AG08395 (cell line): Measurements from ENCODE around the gene PHACTR3.

Experiments used
- DNase-seq: peaks from one replicate; pipeline ENCODE4 v3.0.0; 2012; ENCODE audit warnings: mixed read lengths, low spot score

The PHACTR3 gene

DNA sequence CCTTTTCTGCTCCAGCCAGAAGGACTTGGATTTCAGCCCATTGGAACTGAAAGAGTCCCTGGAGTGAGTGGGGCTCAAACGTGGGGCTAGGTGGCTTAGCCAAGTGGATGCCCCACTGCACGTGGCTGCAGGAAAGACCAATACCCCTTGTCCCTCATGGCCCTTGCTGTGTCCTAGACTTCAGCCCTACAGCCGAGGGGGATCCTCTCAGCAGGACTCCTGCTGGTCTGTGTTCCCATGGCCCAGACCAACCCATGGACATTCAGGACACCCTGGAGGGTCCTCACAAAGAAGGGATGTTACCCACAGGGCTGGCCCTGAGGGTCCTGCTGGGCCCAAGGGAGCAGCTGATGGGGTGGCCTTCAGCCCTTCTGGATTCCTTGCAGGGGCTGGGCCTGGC is 30.0 kb upstream of the PHACTR3 start:
- DNase-seq = no peak

DNA sequence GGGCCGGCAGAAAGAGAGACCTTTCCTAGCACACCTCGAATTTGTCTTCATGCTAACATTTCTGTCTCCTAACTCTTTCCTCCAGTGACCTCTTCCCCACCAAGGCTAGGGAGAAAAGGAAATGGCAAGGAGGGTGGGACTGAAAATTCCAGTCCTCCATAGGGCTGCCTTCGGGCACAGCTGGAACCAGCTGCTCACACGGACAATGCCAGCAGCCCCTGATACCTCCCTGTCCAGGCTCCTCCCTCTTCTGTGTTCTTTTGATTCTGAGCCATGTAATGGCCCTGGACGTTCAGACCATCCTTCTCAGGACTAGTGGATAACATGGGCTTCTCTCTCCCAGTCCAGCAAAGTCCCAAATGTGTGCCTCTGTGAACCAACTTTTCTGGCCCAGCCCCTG is 29.1 kb upstream of the PHACTR3 start:
- DNase-seq = no peak

DNA sequence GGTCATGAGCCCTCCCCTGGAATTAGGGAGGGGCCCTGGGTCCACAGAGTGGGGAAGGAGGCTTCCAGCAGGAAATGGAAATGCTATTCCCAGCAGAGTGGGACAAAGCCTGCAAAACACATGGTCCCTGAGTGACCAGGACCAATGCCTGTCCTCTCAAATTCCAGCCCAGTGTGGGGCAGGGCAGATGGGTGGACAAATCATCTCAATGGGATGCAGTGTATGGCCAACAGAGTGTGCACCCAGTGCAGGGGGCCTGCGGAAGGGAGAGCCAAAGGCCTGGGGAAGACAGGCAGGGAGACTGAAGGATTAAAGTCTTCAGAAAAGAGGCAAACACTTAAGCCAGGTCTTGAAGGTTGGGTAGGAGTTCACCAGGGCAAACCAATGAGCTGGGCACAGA is 28.7 kb upstream of the PHACTR3 start:
- DNase-seq = no peak

DNA sequence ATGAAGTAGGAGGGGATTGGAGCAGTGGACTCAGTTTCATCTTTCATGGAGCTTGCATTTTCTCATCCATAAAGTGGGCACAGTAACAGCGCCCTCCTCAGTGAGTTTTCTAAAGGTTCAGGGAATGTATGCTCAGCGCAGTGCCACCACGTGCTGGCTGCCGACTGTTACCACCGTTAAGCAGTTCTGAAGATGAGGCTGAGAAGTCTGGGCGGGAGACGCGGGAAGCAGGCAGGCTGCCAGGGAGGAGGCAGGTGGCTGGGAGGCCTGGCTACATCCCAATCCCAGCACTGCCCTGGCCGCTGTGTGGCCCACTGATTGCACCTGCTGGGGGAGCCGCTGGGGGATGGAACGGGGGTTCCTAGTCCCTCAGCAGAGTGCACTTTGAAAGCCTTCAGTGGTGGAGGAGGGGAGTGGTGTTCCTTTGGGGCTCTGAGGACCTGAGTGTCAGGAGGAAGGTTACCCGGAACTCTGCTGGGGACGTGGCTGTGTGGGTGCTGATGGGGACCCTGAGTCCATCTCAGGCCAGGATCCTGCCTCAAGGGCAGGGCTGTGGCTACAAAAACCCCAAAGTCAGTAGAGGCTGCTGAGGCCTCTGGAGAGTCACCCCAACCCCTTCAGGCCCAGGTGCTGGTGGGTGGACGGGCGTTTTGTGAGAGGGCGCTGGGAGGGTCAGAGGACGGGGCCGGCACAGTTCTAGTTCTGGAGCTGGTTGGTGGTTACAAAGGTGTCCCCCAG is 28.0 kb upstream of the PHACTR3 start:
- no peak for DNase-seq

DNA sequence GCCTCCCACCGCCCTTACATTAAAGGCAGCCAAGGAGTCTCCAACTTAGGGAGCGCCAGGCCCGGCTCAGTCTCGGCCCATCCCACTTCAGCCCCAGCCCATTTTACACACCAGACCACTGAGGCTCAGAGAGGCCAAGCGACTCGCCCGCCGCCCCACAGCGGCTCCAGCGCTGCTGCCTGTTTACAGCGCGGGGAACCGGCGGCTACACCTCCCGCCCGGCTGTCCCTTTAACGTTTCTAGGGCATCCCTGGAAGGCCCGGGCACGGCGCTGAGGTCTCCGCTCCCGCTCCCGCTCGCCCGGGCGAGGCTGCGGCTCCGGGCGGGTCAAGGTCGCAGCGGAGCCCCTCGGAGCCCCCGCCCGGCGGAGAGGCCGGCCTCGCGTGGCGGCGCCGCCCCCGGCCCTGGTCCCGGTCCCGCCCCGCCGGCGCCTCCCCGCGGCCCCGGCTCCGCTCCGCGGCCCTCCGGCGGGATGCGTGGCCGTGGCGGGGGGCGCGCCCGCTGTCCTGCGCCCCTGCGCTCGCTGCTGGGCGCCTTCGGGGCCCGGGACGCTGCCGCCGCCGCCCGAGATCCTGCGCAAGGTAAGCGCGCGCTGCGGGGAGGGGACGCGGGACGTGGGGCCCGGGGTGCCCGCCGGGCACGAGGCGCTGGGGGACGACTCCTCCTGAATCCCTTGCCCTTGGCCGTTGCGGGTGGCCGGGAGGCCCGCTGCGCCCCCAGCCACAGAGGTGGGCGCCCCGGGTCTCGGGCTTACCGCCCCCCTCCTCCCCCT is 27.1 kb upstream of the PHACTR3 start:
- no peak for DNase-seq

DNA sequence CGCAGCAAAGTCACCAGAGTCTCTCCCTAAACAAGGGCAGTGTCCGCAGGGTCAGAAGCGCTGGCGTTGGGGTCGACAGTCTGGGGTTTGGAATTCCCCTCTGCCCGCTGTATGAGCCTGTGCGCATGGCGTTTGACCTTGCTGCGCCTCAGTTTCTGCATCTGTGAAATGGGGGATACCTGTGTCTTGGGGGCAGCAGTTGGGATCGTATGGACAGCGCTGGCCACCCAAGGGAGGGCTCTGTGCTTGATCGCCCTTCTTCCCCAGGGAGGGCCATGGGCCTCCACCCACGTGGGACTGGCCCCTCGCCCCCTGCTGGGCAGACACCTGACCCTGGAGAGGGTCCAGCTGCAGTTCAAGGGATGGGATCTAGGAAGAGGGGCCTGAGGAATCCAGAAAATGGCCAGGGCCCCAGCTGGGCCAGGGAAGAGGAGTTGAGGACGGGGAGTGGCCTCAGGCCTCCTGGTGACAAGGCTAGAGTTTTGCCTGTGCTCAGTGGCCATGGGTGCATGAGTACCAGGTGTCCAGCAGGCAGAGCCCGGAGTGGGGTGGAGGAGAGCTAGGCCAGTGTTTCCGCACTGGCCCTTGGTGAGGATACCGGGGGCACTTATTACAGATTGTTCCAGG is 26.4 kb upstream of the PHACTR3 start:
- DNase-seq = no peak

DNA sequence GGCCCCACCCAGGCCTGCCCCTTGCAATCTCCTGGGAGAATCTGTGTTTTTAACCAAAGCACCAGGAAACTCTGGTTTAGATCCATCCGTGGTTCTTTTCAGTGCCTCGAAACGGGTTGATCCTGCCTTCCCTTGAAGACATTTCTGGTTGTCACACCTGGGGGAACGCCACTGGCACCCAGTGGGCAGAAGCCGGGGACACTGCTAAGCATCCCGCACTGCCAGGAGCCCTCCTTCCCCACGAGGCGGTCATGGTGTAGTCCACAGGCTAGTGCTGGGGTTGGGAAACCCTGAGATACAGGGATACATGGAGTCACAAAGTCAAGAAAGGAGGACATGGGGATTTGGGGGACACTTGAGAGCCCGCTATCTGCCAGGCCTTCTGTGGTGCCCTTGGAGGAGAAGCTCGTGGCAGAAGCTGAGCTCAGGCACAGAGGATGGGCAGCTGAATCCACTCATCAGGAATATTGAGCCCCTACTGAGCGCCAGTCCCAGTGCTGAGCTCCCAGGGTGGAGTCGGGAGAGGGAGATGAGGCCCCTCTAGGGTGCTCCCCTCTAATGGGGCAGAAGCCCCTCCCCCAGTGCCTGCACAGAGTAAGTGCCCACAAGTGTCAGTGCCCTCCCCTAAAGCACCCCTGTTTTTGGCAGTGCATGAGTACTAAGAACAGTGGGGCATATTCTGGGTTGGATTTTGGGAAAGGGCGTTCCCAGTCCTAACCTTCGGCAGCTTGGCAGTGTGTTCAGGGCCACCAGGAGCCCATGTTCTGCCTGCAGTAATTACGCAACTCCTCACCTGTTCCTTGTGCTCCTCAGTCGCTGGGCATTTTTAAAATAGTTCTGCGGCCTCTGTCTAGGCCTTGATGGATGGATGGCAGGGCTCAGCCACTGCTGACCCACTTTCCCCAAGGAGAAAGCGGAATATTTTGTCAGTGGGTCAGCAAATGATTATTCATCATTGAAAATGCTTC is 25.6 kb upstream of the PHACTR3 start:
- no peak for DNase-seq

DNA sequence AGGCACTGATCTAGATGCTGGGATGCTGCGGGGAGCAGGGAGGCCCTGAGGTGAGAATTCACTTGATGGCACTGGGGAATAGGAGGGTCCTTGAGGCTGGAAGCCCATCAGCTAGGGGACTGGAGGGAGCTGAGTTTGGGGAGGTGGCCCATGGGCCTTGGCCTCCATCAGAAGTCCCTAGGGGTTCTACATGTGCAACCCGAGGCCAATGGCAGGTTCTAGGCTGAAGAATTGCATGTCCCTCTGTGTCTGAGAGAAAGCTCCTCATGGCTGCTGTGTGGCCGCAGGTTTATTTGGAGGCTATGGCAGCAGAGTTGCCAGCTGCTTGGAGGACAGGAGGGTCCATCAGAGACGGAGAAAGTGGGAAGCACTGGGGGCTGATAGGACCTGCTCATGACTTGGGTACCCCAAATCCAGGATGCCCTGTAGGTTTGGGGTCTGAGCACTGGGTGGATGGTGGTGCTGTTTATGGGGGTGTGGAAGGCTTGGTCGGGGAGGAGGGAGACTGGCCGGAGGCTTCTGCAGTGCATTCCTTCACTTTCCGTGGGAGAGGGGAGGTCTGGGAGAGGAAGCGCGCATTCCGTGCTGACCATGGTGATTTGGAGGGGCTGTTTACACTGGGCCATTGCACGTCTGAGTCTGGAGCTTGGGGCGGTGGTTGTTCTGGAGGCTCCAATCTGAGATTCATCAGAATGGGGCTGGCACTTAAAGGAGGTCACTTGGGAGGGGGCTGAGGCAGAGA is 24.8 kb upstream of the PHACTR3 start:
- DNase-seq = no peak

DNA sequence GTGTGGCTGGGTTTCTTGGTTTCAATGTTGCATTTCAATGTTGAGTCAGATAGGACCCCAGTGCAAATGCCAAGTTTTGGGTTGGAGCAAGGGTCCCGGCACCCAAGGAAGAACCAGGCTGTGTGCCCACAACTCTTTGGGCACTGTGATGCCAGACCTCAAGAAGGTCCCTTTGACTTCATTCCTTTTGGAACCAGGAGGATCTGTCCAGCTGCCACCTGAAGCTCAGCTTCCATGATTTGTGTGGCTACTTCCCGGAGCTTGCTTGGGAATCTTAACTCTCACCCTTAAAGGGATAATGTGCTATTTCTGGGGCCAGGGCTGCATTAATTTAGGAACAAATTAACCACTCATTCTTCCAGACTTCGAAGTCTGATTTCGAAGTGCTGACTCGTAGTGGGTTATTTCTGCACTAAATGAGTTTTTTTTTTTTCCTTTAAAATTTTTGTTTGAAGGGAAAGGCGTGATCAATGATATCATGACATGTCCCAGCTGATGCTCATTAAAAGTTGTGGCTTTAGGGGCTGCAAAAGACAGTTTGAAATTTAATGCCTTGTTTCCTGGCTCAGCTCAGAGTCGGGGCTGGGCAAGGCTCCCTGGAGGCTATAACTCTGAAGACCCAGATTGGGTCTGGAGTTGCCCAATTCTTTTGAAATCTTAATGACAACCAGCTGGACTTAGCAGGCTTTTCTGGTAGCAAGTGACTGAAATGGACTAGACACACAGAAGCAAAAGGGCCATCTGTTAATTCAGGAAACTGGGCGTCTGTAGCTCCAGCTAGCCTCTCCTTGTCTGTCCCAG is 24.0 kb upstream of the PHACTR3 start:
- peak; percentile 92 for DNase-seq

DNA sequence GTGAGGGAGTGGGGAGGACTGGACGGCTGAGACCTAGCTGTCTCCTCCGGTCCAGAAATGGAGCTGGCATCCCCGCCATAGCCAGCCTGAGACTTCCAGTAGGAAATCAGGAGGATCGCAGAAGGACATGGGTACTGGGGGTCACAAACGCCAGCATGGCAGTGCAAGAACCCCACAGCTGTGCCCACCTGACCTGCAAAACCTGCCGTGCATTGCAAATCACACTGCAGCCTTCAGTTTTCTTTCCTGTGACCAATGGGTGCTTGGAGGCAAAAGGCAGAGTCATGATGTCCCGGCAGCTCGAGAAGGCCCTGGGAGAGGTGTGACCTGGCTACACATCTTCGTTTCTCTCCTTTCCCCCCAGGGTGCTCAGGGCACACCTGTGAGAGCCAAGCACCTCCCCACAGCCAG is 23.3 kb upstream of the PHACTR3 start:
- DNase-seq = no peak

DNA sequence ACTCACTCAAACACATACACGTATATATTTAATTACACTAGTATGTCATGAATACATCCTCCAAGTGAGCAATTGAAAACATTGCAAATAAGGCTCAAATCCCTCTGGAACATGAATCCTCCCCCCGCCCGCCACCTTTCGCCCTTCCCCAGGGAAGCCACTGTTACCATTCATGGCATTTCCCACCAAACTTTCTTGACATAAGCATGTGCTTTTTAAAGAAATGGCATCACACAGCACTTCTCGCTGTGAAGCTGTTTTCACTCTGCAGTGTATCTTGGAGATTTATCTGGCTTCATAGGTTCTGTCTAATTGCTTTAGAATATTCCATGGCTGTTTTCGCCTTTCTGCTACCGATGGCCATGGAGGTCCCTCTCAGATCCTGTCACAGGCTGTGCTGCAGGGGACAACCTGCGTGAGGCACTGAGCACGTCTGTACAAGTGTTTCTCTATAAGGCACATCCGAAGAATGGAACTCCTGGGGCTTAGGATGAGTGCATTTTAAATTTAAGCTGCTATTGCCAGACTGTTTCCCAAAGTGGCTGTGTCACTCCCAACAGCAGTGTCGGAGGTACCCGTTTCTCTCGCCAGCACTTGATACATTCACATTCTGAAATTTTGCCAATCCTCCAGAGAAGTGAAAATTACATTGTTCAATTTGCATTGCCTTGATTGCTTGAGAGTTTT is 22.2 kb upstream of the PHACTR3 start:
- DNase-seq = no peak

DNA sequence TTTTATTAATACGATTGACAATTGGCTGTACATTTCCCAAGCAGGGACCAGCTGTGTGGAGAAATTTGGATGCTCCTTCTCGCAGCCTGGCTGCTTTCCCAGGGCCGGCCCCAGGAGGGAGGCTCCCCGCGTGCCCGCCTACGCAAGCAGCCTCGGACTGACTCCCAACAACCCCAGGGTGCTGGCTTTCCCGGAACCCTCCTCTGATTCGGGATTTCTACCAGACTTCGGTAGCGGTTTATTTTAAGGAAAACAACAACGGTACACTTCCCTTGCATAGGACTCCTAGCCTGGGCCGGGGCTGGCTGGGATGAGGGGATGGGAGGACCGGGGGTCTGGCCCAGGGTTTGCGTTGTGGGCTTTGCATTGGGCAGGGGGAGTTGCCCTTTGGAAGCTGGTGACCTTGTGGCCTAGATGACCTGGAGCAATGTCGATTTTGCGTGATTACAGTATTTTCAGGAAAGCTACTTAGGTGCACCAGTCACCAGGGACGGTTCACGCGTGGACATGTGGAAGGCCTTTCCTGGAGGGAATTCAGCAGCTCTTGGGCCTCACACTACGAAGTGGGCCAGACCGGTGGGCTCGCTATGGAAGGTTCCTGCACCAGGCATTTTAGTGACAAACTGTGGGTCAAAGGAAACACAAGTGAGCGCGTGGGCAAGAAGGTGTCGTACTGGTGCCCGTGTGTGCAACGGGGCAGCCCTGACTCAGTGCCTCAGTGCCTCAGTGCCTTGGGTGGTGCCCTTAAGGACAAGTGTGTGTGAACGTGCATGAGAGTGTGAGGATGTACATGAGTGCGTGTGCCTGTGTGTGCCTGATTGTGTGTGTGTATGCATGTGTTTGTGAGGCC is 20.7 kb upstream of the PHACTR3 start:
- peak; percentile 82 for DNase-seq

DNA sequence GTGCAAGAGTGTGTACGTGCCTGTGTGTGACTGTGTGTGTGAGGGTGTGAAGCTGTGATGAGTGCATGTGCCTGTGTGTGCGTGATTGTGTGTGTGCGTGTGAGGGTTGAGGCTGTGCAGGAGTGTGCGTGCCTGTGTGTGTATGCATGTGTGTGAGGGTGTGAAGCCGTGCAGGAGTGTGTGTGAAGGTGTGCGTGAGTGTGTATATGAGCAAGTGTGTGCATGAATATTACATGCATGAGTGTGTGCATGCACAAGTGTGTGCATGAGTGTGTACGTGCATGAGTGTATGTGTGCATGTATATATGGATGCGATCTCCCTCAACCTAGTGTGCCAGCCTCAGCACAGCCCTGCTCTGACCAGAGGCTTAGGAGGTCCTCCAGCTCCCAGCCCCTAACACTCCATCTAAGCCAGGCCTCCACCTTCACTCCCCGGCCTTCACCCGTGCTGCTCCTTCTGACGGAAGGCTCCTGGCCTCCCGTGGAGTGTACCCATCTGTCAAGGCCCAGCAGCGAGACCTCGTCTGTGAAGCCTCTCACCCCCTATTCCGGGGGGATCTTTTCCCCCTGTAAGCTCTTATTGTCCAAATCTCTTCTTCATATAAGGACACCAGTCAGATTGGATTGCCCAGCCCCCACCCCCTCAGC is 19.9 kb upstream of the PHACTR3 start:
- no peak for DNase-seq

DNA sequence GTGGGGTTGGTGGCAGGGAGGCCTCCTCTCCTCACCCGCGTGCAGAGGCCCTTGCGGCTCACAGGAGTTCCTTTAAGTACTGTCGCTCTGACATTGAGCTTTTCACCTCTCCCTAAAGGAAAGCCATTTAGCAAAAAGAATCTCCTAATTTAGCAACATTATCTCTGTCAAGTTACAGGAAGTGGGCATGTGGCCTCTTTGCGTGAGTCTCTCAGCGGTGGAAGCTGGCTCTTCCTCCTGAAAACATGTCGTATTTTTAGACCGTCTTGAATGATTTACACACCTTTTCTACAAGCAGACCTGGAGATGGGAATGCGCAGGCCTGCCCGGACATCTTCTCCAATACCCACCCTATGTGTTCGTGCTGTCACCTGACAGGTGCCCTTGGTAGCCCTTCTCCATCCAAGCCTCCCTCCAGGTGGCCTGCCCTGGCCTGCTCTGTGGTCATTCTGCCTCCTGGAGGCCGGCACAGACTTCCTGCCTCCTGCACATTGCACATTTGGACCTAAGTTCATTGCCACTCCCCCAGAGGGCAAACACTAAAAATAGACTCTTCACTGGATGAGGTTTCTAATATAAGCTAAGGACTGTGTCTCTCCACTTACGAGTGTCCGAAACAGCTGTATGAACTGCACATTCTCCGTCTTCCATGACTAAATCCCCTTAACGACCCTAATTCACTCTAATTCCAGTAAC is 18.5 kb upstream of the PHACTR3 start:
- DNase-seq = no peak

DNA sequence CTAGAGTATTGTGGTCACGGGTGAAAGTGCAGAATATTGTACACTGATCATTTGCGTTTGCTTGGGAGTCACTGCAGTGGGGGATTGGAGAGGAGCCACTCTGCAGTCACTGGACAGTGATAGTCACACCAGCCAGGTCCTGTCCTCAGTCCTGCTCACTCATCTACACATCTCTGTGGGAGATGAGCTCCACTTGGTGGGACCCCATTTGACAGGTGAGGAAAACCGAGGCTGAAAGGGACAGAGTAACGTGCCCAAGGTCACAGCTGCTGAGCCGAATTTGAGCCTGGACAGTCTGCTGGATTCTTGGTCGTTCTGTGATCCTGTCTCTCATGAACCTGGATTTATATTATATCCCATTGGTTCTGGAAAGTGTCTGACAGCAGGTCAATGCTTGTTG is 17.7 kb upstream of the PHACTR3 start:
- DNase-seq = no peak

DNA sequence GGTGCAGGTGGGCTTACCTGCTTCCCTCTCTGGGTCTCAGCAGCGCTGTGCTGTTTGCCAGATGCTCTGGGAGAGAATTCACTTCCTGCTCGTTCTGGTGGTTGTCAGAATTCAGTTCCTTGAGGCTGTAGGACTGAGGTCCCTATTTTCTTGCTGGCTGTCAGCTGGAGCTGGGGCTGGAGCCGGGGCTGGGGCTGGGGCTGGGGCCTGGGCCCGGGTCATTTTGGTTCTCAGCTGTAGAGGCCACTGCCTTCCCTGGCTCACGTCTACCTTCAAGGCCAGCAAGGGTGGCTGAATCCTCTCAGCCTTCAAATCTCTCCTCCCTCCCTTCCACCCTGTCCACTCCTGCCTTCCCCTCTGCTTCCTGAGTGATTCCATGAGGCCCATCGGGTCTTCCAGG is 16.8 kb upstream of the PHACTR3 start:
- no peak for DNase-seq

DNA sequence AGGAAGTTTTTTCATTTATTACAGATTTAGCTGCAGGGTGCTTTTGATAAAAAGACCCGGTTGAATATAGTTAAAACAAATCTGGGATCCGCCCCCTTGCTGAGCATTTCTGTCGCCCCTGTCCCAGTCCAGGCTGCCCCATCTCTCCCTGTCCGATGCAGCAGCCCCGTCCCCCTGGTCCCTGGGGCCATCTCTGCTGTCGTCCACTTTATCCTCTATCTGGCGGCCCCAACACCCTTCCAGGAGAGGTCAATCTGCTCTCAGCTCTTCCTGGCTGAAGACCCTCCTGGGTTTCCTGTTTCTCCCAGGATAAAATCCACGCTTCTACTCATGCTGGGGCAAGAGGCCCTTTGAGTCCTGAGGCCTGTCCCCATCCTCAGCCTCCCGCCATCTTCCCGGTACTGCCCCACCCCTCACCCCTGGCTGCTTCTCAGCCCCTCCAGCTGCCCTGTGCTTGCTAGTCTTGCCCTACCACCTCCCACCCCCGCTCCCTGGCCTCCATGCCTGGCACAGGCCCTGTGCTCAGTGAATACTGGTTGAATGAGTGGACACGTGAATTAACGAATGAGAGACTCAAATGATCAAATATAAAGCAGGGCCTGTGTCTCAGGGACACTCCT is 16.0 kb upstream of the PHACTR3 start:
- DNase-seq = no peak
